CD4-positive, alpha-beta T cell (primary cell): ENCODE data around the gene YEATS2. TPM values are rescaled to one million over a fixed set of nuclear protein-coding genes. Genes with fewer than 3 reads are reported as not detected.

Experiments
- ATAC-seq: fragments of 200-7000 bp; cut with Tn5 transposase; one replicate; pipeline ENCODE4 v1.10.0; 2022; ENCODE audit warnings: mild to moderate bottlenecking; ENCODE audit not compliant: poor library complexity
- CTCF ChIA-PET: fragments of 350-600 bp; sonication (Branson Sonifier 250); formaldehyde crosslinking; loops from one replicate; lab custom pipeline; 2021; ENCODE audit warnings: antibody characterized with exemption, inconsistent platforms; lab: Charles Lee
- POLR2A ChIA-PET: fragments of 350-600 bp; sonication (Branson Sonifier 250); formaldehyde crosslinking; loops from one replicate; lab custom pipeline; 2021; ENCODE audit warnings: antibody characterized with exemption, inconsistent platforms; lab: Charles Lee
- DNase-seq, 14 experiments: peaks; one replicate each; pipeline ENCODE4 v3.0.0-alpha.2; 2013 to 2020; ENCODE audit warnings: mixed read lengths in 2 of 14
- H3K27ac ChIP-seq, 2 donors: one replicate each; pipeline versions ENCODE4 v1.5.1 to v1.7.0; 2013; ENCODE audit warnings: low read length in 2 of 2, low read depth in 1 of 2, mild to moderate bottlenecking in 1 of 2
- H3K27me3 ChIP-seq, 2 experiments: 1 replicate in 1 of 2; 2 replicates in 1 of 2; pipeline versions ENCODE4 v1.6.1 to v1.7.0; 2013; ENCODE audit warnings: low read length in 2 of 2, control low read depth in 1 of 2, mild to moderate bottlenecking in 1 of 2, moderate library complexity in 1 of 2; ENCODE audit not compliant: insufficient read depth in 2 of 2, control insufficient read depth in 1 of 2
- H3K36me3 ChIP-seq: one replicate; pipeline ENCODE4 v1.6.1; 2013; ENCODE audit warnings: low read length, control low read depth; ENCODE audit not compliant: insufficient read depth
- H3K4me1 ChIP-seq: one replicate; pipeline ENCODE4 v1.6.1; 2013; ENCODE audit warnings: low read length, control low read depth; ENCODE audit not compliant: insufficient read depth
- H3K4me3 ChIP-seq: one replicate; pipeline ENCODE4 v1.5.1; 2013; ENCODE audit warnings: mild to moderate bottlenecking, low read length, moderate library complexity
- H3K9me3 ChIP-seq, 2 experiments: 1 replicate in 1 of 2; 2 replicates in 1 of 2; pipeline versions ENCODE4 v1.6.1 to v1.7.0; 2013; ENCODE audit warnings: low read length in 2 of 2, mild to moderate bottlenecking in 2 of 2, control low read depth in 1 of 2, moderate library complexity in 1 of 2; ENCODE audit not compliant: control insufficient read depth in 1 of 2, insufficient read depth in 1 of 2
- H3K27ac Mint-ChIP-seq: one replicate; pipeline ENCODE4 v1.8.0; 2020; ENCODE audit warnings: mixed read lengths
- H3K27me3 Mint-ChIP-seq: one replicate; pipeline ENCODE4 v1.8.0; 2021; ENCODE audit warnings: mixed read lengths
- H3K36me3 Mint-ChIP-seq: one replicate; pipeline ENCODE4 v1.8.0; 2021; ENCODE audit warnings: low read depth, mixed read lengths
- H3K4me1 Mint-ChIP-seq: one replicate; pipeline ENCODE4 v1.8.0; 2021; ENCODE audit warnings: low read depth, mixed read lengths
- H3K4me3 Mint-ChIP-seq: one replicate; pipeline ENCODE4 v1.8.0; 2020; ENCODE audit warnings: mild to moderate bottlenecking, mixed read lengths
- H3K9me3 Mint-ChIP-seq: one replicate; pipeline ENCODE4 v1.8.0; 2020; ENCODE audit warnings: mixed read lengths
- CTCF ChIP-seq: fragments of 200-600 bp; IDR thresholded peaks from one replicate; pipeline ENCODE4 v1.8.0; 2022; ENCODE audit warnings: antibody characterized with exemption, mild to moderate bottlenecking
- intact Hi-C, 2 experiments: fragments of 100-400 bp; cut with DNase I in 1 of 2; cut with micrococcal nuclease in 1 of 2; formaldehyde crosslinking; loops; one replicate each; pipeline versions ENCODE4 v1.15.1 to v1.9.0; 2023 to 2025; cut with DNase I, micrococcal nuclease
- total RNA-seq, 174 experiments: library from RNA in 2 of 174; stranded (reverse) in 2 of 174; gene quantifications; one replicate each; pipeline ENCODE4 v1.2.3 and lab custom pipeline; 2021 to 2026

YEATS2 gene
- total RNA-seq, 2 experiments from 2014 or later = 14.6 to 15.9 TPM

GRCh38 chr3:183817639-183818038 is 120.0 kb downstream of the YEATS2 start:
- CTCF ChIA-PET = no interaction called here
- peaks cover 19% of the 10 kb centered on the region for H3K4me1 Mint-ChIP-seq

GRCh38 chr3:183818041-183818620 is 120.5 kb downstream of the YEATS2 start:
- Histone ChIP-seq H3K9me3 (no peaks in the 10 kb centered on the region), H3K4me1 (peaks cover 12% of the 10 kb centered on the region), H3K27ac (no peak overlapping the region), H3K27me3 (no peaks in the 10 kb centered on the region), H3K4me3 (no peak overlapping the region), H3K36me3 (no peaks in the 10 kb centered on the region)
- no peak for ATAC-seq
- ChIA-PET CTCF (no interaction called here), POLR2A (no interaction called here)
- DNase-seq = peak in 1 of 14 experiments; percentile 20
- no peak for TF ChIP-seq CTCF
- peaks cover 13% of the 10 kb centered on the region for H3K36me3 Mint-ChIP-seq
- no peaks in the 10 kb centered on the region for H3K27me3 Mint-ChIP-seq
- H3K4me1 Mint-ChIP-seq = peaks cover 19% of the 10 kb centered on the region
- H3K27ac Mint-ChIP-seq = no peak overlapping the region
- H3K9me3 Mint-ChIP-seq = no peaks in the 10 kb centered on the region
- no peak overlapping the region for H3K4me3 Mint-ChIP-seq
- intact Hi-C loops = no loop called here

More at GRCh38 chr3:183817639-183818038, 120.0 kb downstream of the YEATS2 start:
- Mint-ChIP-seq H3K36me3 (peaks cover 18% of the 10 kb centered on the region), H3K27me3 (no peaks in the 10 kb centered on the region), H3K4me3 (no peak overlapping the region), H3K27ac (no peak overlapping the region), H3K9me3 (no peaks in the 10 kb centered on the region)
- peaks cover 3% of the 10 kb centered on the region for H3K36me3 ChIP-seq
- DNase-seq = no peak
- peaks cover 12% of the 10 kb centered on the region for H3K4me1 ChIP-seq
- intact Hi-C loops = no loop called here
- no peak overlapping the region for H3K4me3 ChIP-seq
- TF ChIP-seq CTCF = no peak
- H3K27ac ChIP-seq = no peak overlapping the region
- no peaks in the 10 kb centered on the region for H3K27me3 ChIP-seq
- H3K9me3 ChIP-seq = no peaks in the 10 kb centered on the region
- POLR2A ChIA-PET = interaction anchor here (1.3 kb wide), 1 partner anchor 8 kb away, joined by 3 read pairs; the partner anchor contains the start of gene MAP6D1
- no peak for ATAC-seq

- Mint-ChIP-seq H3K9me3 (no peaks in the 10 kb centered on the region), H3K27ac (no peak overlapping the region), H3K4me3 (no peak overlapping the region), H3K36me3 (peaks cover 13% of the 10 kb centered on the region), H3K4me1 (peaks cover 21% of the 10 kb centered on the region), H3K27me3 (no peaks in the 10 kb centered on the region)
- ATAC-seq (no peak), DNase-seq (peak in 1 of 14 experiments; percentile 23)
- Histone ChIP-seq H3K36me3 (no peaks in the 10 kb centered on the region), H3K4me1 (peaks cover 12% of the 10 kb centered on the region), H3K9me3 (no peaks in the 10 kb centered on the region), H3K4me3 (no peak overlapping the region), H3K27me3 (no peaks in the 10 kb centered on the region), H3K27ac (no peak overlapping the region)
- intact Hi-C loops = no loop called here
- TF ChIP-seq CTCF = no peak
- ChIA-PET CTCF (no interaction called here), POLR2A (no interaction called here)
Measured at GRCh38 chr3:183818706-183819624, 121.4 kb downstream of the YEATS2 start.
